Measurements from ENCODE around the gene CELF5.
A peak's percentile ranks its signal among the peaks of the same experiment; 100 is the strongest.
"Not testable (repeated sequence)": the region's sequence is repeated elsewhere in the genome, so short reads cannot be mapped to it uniquely, and the experiment has no call there.

CELF5 gene

GRCh38 chr19:3338541-3339181 lies 114.2 kb downstream of the CELF5 start:
- H3K27ac ChIP-seq, result peak overlapping the region; percentile 100
- no peak for TF ChIP-seq CTCF (conservative IDR thresholded peaks at IDR 0.05; ENCODE audit: low read depth)
- ChIA-PET CTCF (no interaction called here), POLR2A (ENCODE audit: low non-redundant PET) (no interaction called here)
- no peak for DNase-seq (ENCODE audit: low spot score)

- no peak for TF ChIP-seq CTCF (conservative IDR thresholded peaks at IDR 0.05; ENCODE audit: low read depth)
- DNase-seq (ENCODE audit: low spot score), result no peak
- ChIA-PET POLR2A (ENCODE audit: low non-redundant PET) (no interaction called here), CTCF (no interaction called here)
- peak overlapping the region; percentile 100 for H3K27ac ChIP-seq
These were observed 115.9 kb downstream of the CELF5 start for GRCh38 chr19:3340340-3340739.

GRCh38 chr19:3342246-3342645 lies 117.8 kb downstream of the CELF5 start:
- H3K27ac ChIP-seq, result peak overlapping the region; percentile 100
- no peak for DNase-seq (ENCODE audit: low spot score)
- ChIA-PET CTCF (no interaction called here), POLR2A (ENCODE audit: low non-redundant PET) (no interaction called here)
- TF ChIP-seq CTCF (conservative IDR thresholded peaks at IDR 0.05; ENCODE audit: low read depth), result no peak

- DNase-seq (ENCODE audit: low spot score), result not testable (repeated sequence)
- CTCF ChIA-PET, result interaction anchor here (0.5 to 0.6 kb wide), 2 partner anchors 89 to 118 kb away, joined by 3 read pairs; no protein-coding TSS in a partner anchor
These were observed 118.5 kb downstream of the CELF5 start for GRCh38 chr19:3342962-3343361.

GRCh38 chr19:3343619-3344502 lies 119.4 kb downstream of the CELF5 start:
- DNase-seq (ENCODE audit: low spot score), result peak; percentile 89
- peak overlapping the region; percentile 100 for H3K27ac ChIP-seq
- no peak for TF ChIP-seq CTCF (conservative IDR thresholded peaks at IDR 0.05; ENCODE audit: low read depth)
- ChIA-PET POLR2A (ENCODE audit: low non-redundant PET) (no interaction called here), CTCF (interaction anchor here (0.5 to 1.0 kb wide), 3 partner anchors 88 to 117 kb away, joined by 3 to 4 read pairs (median 3); no protein-coding TSS in a partner anchor)

More at GRCh38 chr19:3342962-3343361, 118.5 kb downstream of the CELF5 start:
- H3K27ac ChIP-seq, result peak overlapping the region; percentile 100
- POLR2A ChIA-PET (ENCODE audit: low non-redundant PET), result not testable (repeated sequence)

- DNase-seq (ENCODE audit: low spot score), result no peak
- CTCF ChIA-PET, result interaction anchor here (1.0 to 1.2 kb wide), 2 partner anchors 85 to 88 kb away, joined by 4 to 9 read pairs; no protein-coding TSS in a partner anchor
- H3K27ac ChIP-seq, result peak overlapping the region; percentile 100
- TF ChIP-seq CTCF (conservative IDR thresholded peaks at IDR 0.05; ENCODE audit: low read depth), result no peak
- POLR2A ChIA-PET (ENCODE audit: low non-redundant PET), result no interaction called here
These were observed 120.4 kb downstream of the CELF5 start for GRCh38 chr19:3344608-3345598.

Data from RWPE1 (cell line).